HG03457 (cell line): ENCODE data around the gene RBPJ.
"Not testable (repeated sequence)": the region's sequence is repeated elsewhere in the genome, so short reads cannot be mapped to it uniquely, and the experiment has no call there.

Source experiments
- ATAC-seq: cut with Tn5 transposase; IDR thresholded peaks from one replicate; pipeline ENCODE4 v1.9.1; 2021; ENCODE audit warnings: moderate number of reproducible peaks; ENCODE audit not compliant: unreplicated experiment

RBPJ gene

DNA sequence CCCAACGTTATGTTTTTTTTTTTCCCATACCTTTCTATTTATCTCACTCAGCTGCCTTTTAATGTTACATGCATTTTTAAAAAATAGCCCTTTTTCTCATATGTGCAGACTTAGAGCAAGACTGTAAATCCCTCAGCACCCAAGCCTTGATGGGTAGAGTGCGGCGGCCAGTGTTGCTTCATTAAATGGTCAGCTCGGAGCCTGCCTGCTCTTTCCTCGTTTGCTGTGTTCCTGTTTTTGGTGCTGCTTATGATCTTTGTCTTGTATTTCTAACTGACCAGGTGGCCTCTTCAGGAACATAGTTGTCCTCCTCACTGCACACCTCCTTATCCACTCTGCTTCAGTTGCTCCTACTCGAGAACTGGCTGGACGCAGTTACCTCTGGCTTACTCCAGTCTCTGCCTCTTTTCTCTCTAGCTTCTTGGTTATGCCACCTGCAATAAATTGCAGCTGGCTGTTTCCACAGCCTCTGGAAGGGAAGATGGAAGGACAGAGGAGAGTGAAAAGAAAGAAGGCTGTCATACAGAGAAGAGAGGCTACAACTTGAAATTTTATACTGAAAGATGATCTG is 10.7 kb downstream of the RBPJ start:
- ATAC-seq, result no peak

DNA sequence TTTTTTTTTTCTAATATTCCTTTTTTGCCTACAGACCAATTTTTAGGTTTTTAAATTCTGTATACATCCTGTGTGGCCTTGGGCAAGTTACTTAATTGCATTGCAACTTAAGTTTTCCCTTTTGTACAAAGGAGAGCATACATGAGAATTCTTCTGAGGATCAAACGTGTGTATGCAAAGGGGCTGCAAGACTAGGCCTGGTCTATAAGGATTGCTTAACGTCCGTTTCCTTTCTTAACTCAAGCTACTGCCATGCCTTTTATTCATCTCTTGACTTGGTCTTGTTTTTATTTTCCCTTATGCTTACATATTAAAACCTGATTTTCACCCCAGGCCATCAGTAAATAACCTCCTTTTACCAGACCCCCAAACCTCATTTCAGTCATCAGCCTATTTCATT is 13.6 kb downstream of the RBPJ start:
- ATAC-seq, result no peak

DNA sequence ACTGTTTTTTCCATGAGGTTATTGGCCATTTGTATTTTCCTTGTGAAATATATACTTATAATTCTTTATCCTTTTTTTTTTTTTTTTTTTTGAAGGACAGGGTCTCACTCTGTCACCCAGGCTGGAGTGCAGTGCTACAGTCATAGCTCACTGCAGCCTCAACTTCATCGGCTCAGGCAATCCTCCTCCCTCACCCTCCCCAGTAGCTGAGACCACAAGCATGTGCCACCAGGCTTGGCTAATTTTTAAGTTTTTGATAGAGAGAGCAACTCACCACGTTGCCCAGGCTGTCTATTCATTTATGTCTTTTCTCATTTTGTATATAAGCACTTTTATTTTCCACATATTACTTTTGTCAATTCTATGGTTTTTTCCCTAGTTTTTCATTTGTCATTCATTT is 16.8 kb downstream of the RBPJ start:
- ATAC-seq, result no peak

DNA sequence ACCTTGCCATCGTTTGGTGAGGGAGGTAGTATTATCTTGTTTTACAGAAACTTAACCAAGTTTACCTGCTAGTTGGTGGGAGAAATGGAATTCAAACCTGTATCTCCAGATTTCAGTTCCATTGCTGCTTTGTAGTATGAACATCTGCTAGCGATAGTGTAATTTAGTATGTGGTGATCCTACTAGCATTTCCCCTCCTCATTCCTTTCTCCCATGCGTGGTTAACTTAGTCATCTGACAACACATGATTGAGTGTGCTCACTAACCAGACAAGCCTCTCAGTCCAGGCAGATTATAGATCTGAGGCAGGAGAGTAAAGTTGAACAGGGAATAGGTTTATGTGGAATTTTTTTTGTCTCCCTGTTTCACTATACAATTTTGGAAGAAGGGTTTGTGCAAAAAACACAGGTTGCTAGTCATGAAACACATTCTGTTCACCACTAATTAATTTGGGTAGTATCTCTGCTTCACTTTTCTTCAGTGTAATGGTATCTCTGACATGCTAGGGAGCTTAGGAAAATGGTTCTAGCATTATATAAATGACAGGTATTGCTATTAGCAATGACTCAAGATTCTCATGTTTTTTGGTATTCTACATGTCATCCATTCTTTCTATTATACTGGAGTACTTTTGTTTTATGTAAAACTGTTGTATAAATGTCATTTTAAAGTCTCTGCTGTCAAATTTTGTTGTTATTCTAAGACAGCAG is 21.7 kb downstream of the RBPJ start:
- ATAC-seq, result no peak

DNA sequence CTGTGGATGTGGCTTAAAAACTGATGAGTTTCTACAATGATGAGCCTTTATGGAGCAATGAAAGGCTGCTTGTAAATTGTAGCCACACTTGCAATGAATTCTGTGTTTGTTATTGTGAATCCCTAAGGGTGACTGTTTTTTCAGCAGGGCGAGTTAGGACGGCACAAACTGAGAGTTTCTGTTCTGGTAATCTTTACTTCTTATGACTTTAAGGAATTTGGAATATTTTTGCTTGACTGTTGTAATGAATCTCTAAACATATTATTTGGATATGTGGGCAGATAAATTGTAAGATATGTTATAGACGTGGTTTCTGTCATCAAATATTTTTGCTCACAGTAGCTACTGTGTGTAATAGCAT is 22.2 kb downstream of the RBPJ start:
- no peak for ATAC-seq

DNA sequence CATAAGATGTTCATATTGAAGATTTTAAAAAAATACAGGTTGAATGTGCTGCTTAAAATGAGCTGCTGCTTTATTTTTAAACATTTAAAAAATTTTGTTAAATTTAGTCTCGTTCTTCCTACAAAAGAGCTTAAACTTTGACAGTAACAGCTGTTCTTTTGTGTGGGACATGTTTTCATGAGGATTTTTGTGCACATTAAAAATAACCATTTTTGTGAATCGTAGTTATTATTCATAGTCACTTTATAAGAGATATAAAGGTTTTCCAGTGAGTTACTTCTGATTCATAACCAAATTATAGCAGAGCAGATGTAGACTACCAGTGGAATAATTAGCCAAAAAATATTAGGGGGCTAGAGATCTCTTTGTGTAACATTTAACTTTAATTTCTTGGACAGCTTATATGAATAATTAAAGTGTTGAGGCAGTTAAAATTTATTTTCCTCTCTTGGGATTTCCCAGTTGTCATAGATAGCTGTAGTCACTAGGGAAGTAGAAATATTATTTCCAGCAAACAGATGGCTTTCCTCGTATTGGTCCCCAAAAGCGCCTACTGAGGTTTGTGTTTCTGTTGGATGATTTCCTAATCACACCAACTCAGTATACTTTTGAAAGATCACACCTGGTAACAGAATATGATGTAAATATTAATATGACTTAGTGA is 24.2 kb downstream of the RBPJ start:
- ATAC-seq, result no peak

DNA sequence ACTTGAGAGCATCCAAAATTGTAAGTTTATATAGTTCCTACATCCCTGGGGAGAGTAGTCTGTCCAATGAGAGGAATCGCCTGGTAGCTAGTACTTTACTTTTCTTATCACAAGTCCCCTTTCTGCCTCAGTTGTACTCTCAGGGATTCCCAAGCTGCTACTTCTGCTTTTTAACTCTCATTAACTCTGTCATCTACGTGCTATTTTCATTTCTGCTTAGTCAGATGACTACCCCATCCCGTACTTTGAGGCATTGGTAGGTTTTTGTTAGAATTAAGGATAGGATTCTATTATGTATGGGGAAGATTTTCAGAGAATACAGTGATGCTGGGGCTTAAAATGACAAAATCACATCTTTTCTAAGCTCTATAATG is 24.7 kb downstream of the RBPJ start:
- ATAC-seq, result no peak

DNA sequence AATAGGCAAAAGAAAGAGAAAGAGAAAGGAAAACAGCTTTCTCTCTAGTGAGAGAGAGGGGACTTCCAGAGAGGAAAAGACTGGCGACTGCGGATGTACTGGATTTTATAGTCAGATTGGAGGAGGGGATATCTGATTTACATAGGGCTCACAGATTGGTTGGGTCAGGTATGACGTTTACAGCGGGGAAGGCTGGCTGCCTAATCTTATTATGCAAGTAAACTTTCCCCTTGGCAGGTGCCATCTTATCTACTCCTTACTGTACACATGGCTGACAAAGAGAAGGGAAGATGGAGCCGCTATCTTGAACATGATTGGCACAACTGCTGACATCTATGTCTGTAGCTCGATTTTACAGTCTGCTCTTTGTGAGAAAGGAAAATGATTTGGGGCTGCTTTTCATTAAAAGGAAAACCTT is 25.4 kb downstream of the RBPJ start:
- ATAC-seq, result no peak

DNA sequence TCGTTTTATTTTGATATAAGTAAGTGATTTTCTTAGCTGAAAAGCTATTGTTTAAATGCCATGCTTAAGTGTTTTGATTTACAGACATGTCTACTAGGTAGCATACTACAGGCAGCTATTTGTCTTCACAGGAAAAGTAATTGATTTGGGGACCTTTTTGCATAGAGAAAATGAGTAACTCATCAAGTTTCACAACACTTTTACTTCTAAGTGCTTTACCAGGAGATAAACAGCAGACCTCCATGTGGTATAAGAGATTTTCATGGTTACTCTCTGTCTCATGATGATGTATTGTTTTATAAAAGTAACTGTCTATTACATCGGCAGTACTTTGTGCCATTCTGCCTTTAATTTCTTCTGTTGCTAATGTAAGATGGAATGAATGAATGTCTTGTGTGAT is 28.7 kb downstream of the RBPJ start:
- no peak for ATAC-seq

DNA sequence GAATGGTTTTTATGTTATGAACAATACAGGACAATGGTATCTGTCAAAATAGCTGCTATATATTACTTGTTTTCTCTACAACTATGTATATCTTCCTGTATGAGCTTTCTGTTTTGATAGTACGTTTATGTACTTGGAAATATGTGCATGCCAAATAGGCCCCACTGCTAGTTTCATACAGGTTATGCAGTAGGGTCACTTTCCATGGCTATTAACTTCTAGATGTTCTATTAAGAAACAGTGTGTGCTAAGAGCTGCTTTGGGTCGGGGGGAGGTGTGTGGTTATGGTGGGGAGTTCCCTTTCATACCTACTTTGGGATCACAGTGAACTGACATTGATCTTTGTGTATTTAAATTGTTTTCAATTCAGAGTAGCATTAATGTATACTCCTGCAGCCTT is 30.9 kb downstream of the RBPJ start:
- no peak for ATAC-seq

DNA sequence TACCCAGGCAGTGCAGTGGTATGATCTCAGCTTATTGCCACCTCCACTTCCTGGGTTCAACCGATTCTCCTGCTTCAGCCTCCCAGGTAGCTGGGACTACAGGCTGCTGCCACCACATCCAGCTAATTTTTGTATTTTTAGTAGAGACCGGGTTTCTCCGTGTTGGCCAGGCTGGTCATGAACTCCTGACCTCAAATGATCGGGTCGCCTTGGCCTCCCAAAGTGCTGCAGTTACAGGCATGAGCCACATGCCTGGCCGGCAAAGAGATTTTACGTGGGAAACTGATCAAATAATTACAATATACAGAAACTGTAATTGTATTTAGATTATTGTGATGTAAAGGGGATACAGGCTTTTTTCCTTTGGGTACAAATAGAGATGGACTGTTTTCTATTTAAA is 33.7 kb downstream of the RBPJ start:
- ATAC-seq, result no peak

DNA sequence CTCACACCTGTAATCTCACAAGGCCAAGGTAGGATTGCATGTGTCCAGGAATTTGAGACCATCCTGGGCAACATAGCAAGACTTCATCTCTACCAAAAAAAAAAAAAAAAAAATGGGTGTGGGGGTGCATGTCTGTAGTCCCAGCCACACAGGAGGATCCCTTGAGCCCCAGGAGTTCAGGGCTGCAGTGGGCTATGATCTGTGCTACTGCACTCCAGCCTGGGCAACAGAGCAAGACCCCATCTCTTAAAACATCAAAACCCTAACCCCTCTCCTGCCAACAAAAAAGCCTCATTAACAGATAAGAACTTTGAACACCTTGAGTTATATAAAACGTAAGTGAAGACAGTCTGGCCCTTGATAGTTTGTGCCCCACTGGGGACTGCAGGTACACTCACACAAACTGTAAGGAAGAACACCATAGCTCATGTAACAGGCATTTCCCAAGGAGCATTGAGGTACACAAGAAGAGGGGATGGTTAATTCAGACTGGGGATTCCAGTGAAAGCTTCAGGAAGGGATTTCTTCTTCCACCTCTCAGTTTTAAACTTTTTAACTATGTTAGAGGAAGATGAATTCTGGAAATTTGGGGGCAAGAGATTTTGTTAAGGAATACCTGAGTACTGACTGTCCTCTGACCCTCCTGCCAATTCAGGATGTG is 34.7 kb downstream of the RBPJ start:
- no peak for ATAC-seq

DNA sequence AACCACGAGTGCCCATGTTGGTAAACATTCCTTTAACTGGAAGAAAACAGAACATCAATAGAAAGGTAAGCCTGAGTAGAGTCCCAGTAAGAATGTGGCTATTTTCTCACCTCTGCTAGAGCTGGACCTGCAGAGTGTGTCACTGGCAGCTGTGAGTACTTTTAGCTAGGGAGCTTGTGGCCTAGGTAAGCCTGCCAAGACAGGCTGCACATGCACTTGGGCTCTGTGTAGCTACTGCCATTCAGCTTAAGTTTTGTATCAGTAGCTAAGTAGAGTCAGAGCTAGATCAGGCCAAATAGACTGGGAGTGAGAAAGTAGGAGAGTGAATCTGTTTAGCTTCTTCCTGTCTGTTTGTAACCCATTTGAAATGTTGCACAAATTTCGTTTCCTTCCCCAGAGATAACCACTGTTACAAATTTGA is 35.3 kb downstream of the RBPJ start:
- no peak for ATAC-seq

DNA sequence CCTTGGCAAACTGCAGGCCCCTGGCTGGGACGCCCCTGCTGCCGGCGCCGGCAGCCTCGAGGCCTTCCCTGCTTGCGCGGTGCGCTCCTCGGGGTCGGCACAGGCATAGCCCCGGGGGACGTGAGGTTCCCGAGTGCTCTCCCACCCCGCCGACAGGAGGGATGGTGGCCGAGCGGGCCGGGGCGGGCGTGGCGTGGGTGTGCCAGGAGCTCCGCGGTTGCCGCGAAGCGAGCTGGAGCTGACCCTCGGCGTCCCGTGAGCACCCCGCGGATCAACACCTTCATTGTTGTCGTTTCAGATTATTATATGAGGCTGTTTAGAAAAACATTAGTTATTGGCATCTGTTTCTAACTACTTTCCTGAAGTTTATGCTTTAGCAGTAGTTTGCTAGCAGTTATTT is 38.7 kb downstream of the RBPJ start:
- ATAC-seq, result not testable (repeated sequence)

DNA sequence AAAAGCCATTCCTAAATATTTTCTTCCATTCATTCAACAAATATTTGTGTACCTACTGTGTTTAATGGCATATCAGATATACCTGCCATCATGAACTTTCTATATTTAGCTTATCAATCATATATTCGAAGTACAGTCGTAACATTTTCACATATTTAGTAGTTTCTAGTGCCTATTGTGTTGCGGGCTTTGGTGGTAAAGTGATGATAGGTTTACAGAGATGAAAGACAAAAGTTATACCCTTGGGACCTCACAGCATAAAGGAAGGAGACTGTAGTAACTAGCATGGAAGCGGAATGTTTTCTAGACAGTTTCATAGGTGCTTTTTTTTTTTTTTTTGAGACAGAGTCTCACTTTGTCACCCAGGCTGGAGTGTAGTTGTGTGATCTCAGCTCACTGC is 39.5 kb downstream of the RBPJ start:
- no peak for ATAC-seq

DNA sequence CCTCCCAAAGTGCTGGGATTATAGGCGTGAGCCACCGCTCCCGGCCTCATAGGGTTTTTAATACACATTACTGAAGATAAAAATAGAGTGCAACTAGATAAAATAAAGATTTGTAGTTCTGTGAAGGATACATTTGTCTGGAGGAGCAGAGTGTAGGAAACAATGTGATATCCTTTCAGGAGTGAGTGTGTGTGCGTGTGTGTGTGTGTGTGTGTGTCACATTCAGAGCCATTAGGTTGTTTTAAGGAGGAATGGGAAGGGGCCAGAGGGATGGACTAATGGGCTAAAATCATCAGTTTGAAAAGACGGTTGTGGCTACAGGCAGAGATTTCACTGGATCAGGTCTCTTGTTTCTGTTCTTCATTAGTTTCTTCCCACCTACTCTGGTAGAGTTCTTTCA is 40.0 kb downstream of the RBPJ start:
- ATAC-seq, result no peak

DNA sequence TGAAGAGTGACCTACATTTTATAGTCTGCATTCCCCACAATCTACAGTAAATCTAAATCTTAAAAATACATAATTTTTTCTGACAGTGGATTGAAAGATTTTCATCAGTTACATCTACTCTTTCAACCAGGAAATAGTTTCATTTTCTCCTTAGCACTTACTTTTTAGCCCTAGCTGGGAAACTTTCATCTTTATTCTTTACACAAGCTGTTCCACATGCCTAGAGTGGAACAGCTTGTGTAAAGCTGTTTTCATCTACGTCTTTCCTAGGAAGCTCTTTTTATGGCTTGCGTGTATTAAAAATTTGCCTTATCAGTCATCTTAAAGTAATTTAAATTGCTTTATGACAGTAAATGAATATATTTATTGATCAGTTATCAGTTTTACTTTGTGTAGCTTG is 40.5 kb downstream of the RBPJ start:
- no peak for ATAC-seq

DNA sequence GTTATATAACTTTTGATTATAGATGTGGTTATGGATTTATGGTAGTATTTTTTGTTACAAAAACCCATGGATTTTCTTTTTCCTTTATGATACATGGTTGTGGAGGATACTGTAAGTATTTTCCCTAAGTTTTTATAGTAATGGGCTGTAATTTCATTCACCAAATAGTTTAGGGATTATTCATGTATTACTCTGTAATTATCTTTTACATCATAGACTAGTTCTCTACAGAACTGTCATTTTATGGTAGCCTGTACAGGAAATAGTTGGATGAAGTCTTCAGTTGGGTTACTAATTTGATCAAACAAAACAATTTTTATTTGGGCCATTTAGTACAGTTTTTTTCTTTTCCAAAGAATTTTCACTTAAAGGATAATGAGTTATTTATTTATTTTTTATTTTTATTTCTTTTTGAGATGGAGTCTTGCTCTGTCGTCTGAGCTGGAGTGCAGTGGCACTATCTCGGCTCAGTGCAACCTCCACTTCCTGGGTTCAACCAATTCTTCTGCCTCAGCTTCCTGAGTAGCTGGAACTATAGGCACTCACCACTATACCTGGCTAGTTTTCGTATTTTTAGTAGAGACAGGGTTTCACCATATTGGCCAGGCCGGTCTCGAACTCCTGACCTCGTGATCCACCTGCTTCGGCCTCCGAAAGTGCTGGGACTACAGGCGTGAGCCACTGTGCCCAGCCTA is 42.1 kb downstream of the RBPJ start:
- ATAC-seq, result no peak

DNA sequence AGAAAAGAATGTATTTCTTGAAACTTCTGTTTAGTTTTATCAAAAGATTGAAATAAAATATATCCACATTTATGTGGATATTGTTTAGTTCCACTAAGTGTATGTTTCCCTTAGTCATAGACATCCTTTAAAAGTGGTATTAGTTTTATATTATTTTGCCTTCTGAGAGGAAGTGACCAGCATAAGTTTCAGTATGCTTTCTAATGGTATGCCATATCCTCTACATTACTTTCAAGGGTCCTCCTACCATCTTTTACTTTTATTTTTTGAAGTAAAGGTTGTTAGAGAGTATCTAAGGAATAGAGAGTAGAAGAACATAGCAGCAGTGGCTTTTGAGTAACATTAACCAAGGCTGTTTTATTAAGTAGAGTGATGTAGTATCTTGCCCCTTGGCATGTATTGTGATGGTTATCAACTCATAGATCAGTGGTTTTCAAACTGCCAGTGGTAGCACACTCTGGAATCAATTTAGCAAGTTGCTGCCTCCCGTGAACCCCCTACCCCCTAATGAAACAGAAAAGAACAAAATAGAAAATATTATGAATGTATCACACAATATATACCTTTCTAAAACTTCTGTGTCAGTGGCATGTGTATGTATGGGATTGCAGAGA is 44.8 kb downstream of the RBPJ start:
- ATAC-seq, result no peak

DNA sequence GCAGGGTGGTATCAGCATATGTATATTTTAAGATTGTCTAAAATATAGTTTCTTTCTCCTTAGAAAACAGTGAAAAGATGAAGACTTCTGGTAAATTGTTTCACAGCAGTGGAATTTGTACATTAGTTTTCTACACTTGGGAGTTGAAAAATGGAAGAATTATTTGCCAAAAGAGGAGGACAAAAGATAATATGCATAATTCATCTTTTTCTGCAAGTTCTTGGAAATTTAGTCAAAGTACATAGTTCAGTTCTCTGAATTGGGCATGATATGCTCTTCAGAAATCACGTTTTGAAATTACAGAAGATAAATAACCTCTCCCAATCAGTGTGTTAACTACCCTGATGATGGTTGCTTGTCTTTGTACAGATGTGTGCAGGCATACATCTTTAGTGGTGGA is 47.0 kb downstream of the RBPJ start:
- ATAC-seq, result no peak

DNA sequence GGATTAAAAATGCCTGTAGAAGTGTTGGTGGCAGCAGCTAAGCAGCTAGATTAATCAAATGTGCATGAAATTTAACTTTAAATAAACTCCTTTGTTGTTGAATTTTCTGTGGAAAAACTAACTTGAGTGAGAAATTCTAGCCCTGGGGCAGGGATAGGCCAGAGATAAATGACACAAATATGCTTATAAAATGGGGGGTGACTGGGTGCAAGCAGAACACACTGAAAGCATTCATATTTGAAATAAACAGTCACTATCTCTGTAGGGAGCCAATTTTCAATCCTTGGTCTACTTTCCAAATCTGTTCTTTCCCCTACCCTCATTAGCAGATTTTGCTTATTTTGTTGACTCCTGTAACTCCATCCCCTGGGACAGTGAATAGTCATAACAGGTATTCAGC is 47.9 kb downstream of the RBPJ start:
- ATAC-seq, result no peak
